Ishikawa (cell line): Measurements from ENCODE around the gene WIPF2.
A peak's percentile ranks its signal among the peaks of the same experiment; 100 is the strongest.

Experiments used
- CEBPB ChIP-seq: IDR thresholded peaks from 2 replicates; pipeline ENCODE4 v1.6.1; 2012
- CREB1 ChIP-seq: IDR thresholded peaks from 2 replicates; pipeline ENCODE4 v1.6.1; 2012; ENCODE audit warnings: low read depth
- EGR1 ChIP-seq: IDR thresholded peaks from 2 replicates; pipeline ENCODE4 v1.6.1; 2012
- EP300 ChIP-seq: IDR thresholded peaks from 2 replicates; pipeline ENCODE4 v1.6.1; 2012; ENCODE audit warnings: borderline replicate concordance
- FOXM1 ChIP-seq: IDR thresholded peaks from 2 replicates; pipeline ENCODE4 v1.6.1; 2012; ENCODE audit warnings: low read depth, borderline replicate concordance
- MAX ChIP-seq: IDR thresholded peaks from 2 replicates; pipeline ENCODE4 v1.6.1; 2012
- NFIC ChIP-seq: IDR thresholded peaks from 2 replicates; pipeline ENCODE4 v1.6.1; 2012
- RAD21 ChIP-seq: IDR thresholded peaks from 2 replicates; pipeline ENCODE4 v1.6.1; 2012; ENCODE audit warnings: low read depth
- REST ChIP-seq: IDR thresholded peaks from 2 replicates; pipeline ENCODE4 v1.6.1; 2012; ENCODE audit warnings: low read depth, mild to moderate bottlenecking
- TAF1 ChIP-seq: IDR thresholded peaks from 2 replicates; pipeline ENCODE4 v1.6.1; 2012; ENCODE audit warnings: low read depth, mild to moderate bottlenecking
- TCF12 ChIP-seq: IDR thresholded peaks from 2 replicates; pipeline ENCODE4 v1.6.1; 2012; ENCODE audit warnings: low read depth
- TEAD4 ChIP-seq: IDR thresholded peaks from 2 replicates; pipeline ENCODE4 v1.6.1; 2012
- USF1 ChIP-seq: IDR thresholded peaks from 2 replicates; pipeline ENCODE4 v1.6.1; 2012
- YY1 ChIP-seq: IDR thresholded peaks from 2 replicates; pipeline ENCODE4 v1.6.1; 2012; ENCODE audit warnings: low read depth
- ZBTB7A ChIP-seq: IDR thresholded peaks from 2 replicates; pipeline ENCODE4 v1.6.1; 2012; ENCODE audit warnings: low read depth

WIPF2 gene

GRCh38 chr17:40327244-40327729 is 108.2 kb downstream of the WIPF2 start:
- no peak for TF ChIP-seq REST
- no peak for TF ChIP-seq CEBPB
- TF ChIP-seq TCF12, result no peak

GRCh38 chr17:40327735-40328385 is 108.8 kb downstream of the WIPF2 start:
- no peak for TF ChIP-seq MAX
- TF ChIP-seq CREB1, result no peak
- TF ChIP-seq REST, result no peak
- no peak for TF ChIP-seq TCF12
- no peak for TF ChIP-seq CEBPB
- no peak for TF ChIP-seq ZBTB7A
- TF ChIP-seq TAF1, result no peak
- no peak for TF ChIP-seq YY1
- no peak for TF ChIP-seq FOXM1
- TF ChIP-seq EGR1, result no peak
- TF ChIP-seq USF1, result no peak
- TF ChIP-seq RAD21, result no peak
- TF ChIP-seq EP300, result no peak
- no peak for TF ChIP-seq TEAD4
- TF ChIP-seq NFIC, result no peak

- TF ChIP-seq CREB1 (no peak), EGR1 (no peak)
These were observed 109.3 kb downstream of the WIPF2 start for GRCh38 chr17:40328386-40328766.

- TF ChIP-seq CEBPB, result no peak
- TF ChIP-seq TEAD4, result peak; percentile 38; the same call in 1 of the 2 replicates
- 0 out of 2 replicates have a peak, but pooled peaks have one; percentile 25 for TF ChIP-seq FOXM1
- TF ChIP-seq EP300, result peak; percentile 59; the same call in 1 of the 2 replicates
- no peak for TF ChIP-seq TAF1
- no peak for TF ChIP-seq CREB1
- no peak for TF ChIP-seq RAD21
- TF ChIP-seq YY1, result no peak
- 0 out of 2 replicates have a peak, but pooled peaks have one; percentile 38 for TF ChIP-seq TCF12
- TF ChIP-seq REST, result no peak
- TF ChIP-seq ZBTB7A, result peak; percentile 7; the same call in 1 of the 2 replicates
- TF ChIP-seq NFIC, result peak; percentile 91
- no peak for TF ChIP-seq USF1
- TF ChIP-seq EGR1, result no peak
- TF ChIP-seq MAX, result no peak; the same call in 1 of the 2 replicates
These were observed 111.0 kb downstream of the WIPF2 start for GRCh38 chr17:40329839-40330794.
